K562 (cell line): Measurements from ENCODE around the gene FBXO11. TPM values are rescaled to one million over a fixed set of nuclear protein-coding genes. Genes with fewer than 3 reads are reported as not detected.

ENCODE experiments used
- ATAC-seq: fragments of 200-7000 bp; cut with Tn5 transposase; 3 replicates; pipeline ENCODE4 v1.9.1; 2020; ENCODE audit warnings: moderate library complexity
- BruUV-seq: library from RNA; stranded (reverse); fragments of 400-500 nt; replicated peaks from 2 replicates; lab custom pipeline; 2021; lab: Mats Ljungman, UMichigan
- CTCF ChIA-PET: fragments of 300-600 bp; formaldehyde crosslinking; extraction: SDS; loops from one replicate; lab custom pipeline; 2021; ENCODE audit warnings: low intra/inter-chr PET ratio; lab: Yijun Ruan, JAX
- POLR2A ChIA-PET: fragments of 300-600, 350-650 bp; sonication (Branson Sonifier 250); formaldehyde crosslinking; extraction: SDS; loops from one replicate; lab custom pipeline; 2021; ENCODE audit warnings: antibody characterized with exemption, inconsistent platforms; lab: Yijun Ruan, JAX
- DNase-seq, 4 experiments: peaks; one replicate each; pipeline versions ENCODE4 v3.0.0 to v3.0.0-alpha.2; 2011 to 2018; ENCODE audit warnings: low spot score in 3 of 4, mixed read lengths in 3 of 4; ENCODE audit errors: extremely low read depth in 1 of 4
- FAIRE-seq: peaks from 2 replicates; lab custom pipeline; 2011; peaks lifted over from hg19 to GRCh38; lab: Jason Lieb, UNC
- H2AFZ ChIP-seq: 2 replicates; pipeline ENCODE4 v1.6.0; 2011; ENCODE audit warnings: low read depth, low read length, control low read depth, inconsistent platforms
- H3K27ac ChIP-seq: fragments of 200-600 bp; 3 replicates; pipeline ENCODE4 v1.8.0; 2011; ENCODE audit warnings: low read depth, mild to moderate bottlenecking, control low read depth, inconsistent platforms, low read length, moderate library complexity, mixed read lengths; ENCODE audit errors: extremely low read depth
- H3K27me3 ChIP-seq, 2 experiments: fragments of 300-600 bp in 1 of 2; 2 replicates in 1 of 2; 3 replicates in 1 of 2; pipeline versions ENCODE4 v1.6.0 to v1.8.0; 2011; ENCODE audit warnings: inconsistent platforms in 2 of 2, low read length in 2 of 2, mild to moderate bottlenecking in 1 of 2, mixed read lengths in 1 of 2, moderate library complexity in 1 of 2; ENCODE audit not compliant: control insufficient read depth in 2 of 2, insufficient read depth in 2 of 2
- H3K36me3 ChIP-seq: fragments of 300-600 bp; 3 replicates; pipeline ENCODE4 v1.8.0; 2011; ENCODE audit warnings: mild to moderate bottlenecking, low read length, inconsistent platforms; ENCODE audit not compliant: control insufficient read depth, insufficient read depth
- H3K4me1 ChIP-seq, 2 experiments: fragments of 200-600 bp in 1 of 2; replicated peaks in 1 of 2; 2 replicates in 1 of 2; 3 replicates in 1 of 2; pipeline versions ENCODE4 v1.5.1 to v1.8.0; 2011; ENCODE audit warnings: inconsistent platforms in 2 of 2, low read length in 2 of 2, mild to moderate bottlenecking in 1 of 2, mixed read lengths in 1 of 2, moderate library complexity in 1 of 2; ENCODE audit not compliant: control insufficient read depth in 2 of 2, insufficient read depth in 2 of 2
- H3K4me2 ChIP-seq: 2 replicates; pipeline ENCODE4 v1.6.1; 2011; ENCODE audit warnings: low read length, control low read depth, inconsistent platforms, mixed read lengths; ENCODE audit not compliant: insufficient read depth
- H3K4me3 ChIP-seq: fragments of 200-600 bp; sonication (generic), shearing (Covaris generic); 2 replicates; pipeline ENCODE4 v1.5.1; 2016; ENCODE audit warnings: control low read depth, inconsistent platforms
- H3K79me2 ChIP-seq: fragments of 200-600 bp; 3 replicates; pipeline ENCODE4 v1.8.0; 2011; ENCODE audit warnings: low read length, inconsistent platforms; ENCODE audit not compliant: control insufficient read depth, insufficient read depth
- H3K9ac ChIP-seq, 2 experiments: 2 replicates each; pipeline versions ENCODE4 v1.6.0 to v1.6.1; 2011; ENCODE audit warnings: low read depth in 2 of 2, low read length in 2 of 2, control low read depth in 1 of 2, inconsistent platforms in 1 of 2, mild to moderate bottlenecking in 1 of 2, mixed read lengths in 1 of 2; ENCODE audit not compliant: insufficient read depth in 1 of 2
- H3K9me1 ChIP-seq: one replicate; pipeline ENCODE4 v1.6.0; 2011; ENCODE audit warnings: inconsistent platforms, mild to moderate bottlenecking, low read length, moderate library complexity; ENCODE audit not compliant: control insufficient read depth, insufficient read depth
- H3K9me3 ChIP-seq: replicated peaks from 2 replicates; pipeline ENCODE4 v1.5.1; 2011; ENCODE audit warnings: low read depth, low read length, inconsistent platforms; ENCODE audit not compliant: control insufficient read depth, insufficient read depth
- H4K20me1 ChIP-seq: replicated peaks from 2 replicates; pipeline ENCODE4 v1.6.1; 2011; ENCODE audit warnings: low read length, inconsistent platforms, mixed read lengths; ENCODE audit not compliant: control insufficient read depth, insufficient read depth
- ARHGAP35 ChIP-seq: fragments of 450-650 bp; IDR thresholded peaks from 2 replicates; pipeline ENCODE4 v1.6.1; 2018; ENCODE audit not compliant: partially characterized antibody
- CHD4 ChIP-seq: fragments of 200-600 bp; sonication (generic); IDR thresholded peaks from 3 replicates; pipeline ENCODE4 v1.6.1; 2012; ENCODE audit warnings: low read depth, mild to moderate bottlenecking, mixed read lengths, low read length, inconsistent platforms; ENCODE audit not compliant: insufficient read depth, insufficient replicate concordance, poor library complexity, severe bottlenecking
- FOXJ3 ChIP-seq: sonication (generic); formaldehyde crosslinking; IDR thresholded peaks from 2 replicates; pipeline ENCODE4 v1.4.0; 2020; ENCODE audit warnings: mild to moderate bottlenecking, missing genetic modification reagents
- ILK ChIP-seq: fragments of 450-650 bp; IDR thresholded peaks from 2 replicates; pipeline ENCODE4 v1.6.1; 2016; ENCODE audit warnings: missing genetic modification characterization, low read depth, mild to moderate bottlenecking, missing compliant biosample characterization, moderate library complexity, borderline replicate concordance
- MXI1 ChIP-seq: IDR thresholded peaks from 2 replicates; pipeline ENCODE4 v1.6.1; 2011; ENCODE audit warnings: low read depth, mild to moderate bottlenecking, improper control_type of control experiment, low read length
- MYC ChIP-seq, 2 experiments: fragments of 250-450 bp in 1 of 2; sonication (Bioruptor Pico) in 1 of 2; IDR thresholded peaks; 2 replicates each; pipeline versions ENCODE4 v1.5.1 to v1.6.1; 2012 to 2021; ENCODE audit warnings: low read depth in 2 of 2, borderline replicate concordance in 1 of 2, improper control_type of control experiment in 1 of 2, low read length in 1 of 2, mild to moderate bottlenecking in 1 of 2, moderate library complexity in 1 of 2
- NCOA6 ChIP-seq: fragments of 450-650 bp; IDR thresholded peaks from 2 replicates; pipeline ENCODE4 v1.6.1; 2017; ENCODE audit warnings: mild to moderate bottlenecking
- OTX1 ChIP-seq: fragments of 450-650 bp; formaldehyde crosslinking; IDR thresholded peaks from 2 replicates; pipeline ENCODE4 v1.4.0; 2022; ENCODE audit warnings: mild to moderate bottlenecking
- PTTG1 ChIP-seq: fragments of 450-650 bp; IDR thresholded peaks from 2 replicates; pipeline ENCODE4 v1.6.1; 2016; ENCODE audit warnings: low read depth, mild to moderate bottlenecking, missing genetic modification characterization, missing compliant biosample characterization
- SIRT6 ChIP-seq: IDR thresholded peaks from one replicate; pipeline ENCODE4 v1.6.1; 2012; ENCODE audit warnings: low read depth, mild to moderate bottlenecking, control low read depth, inconsistent platforms, low read length, moderate library complexity
- SRSF9 ChIP-seq: fragments of 200-400 bp; formaldehyde crosslinking; IDR thresholded peaks from 2 replicates; pipeline ENCODE4 v1.6.1; 2017; ENCODE audit warnings: low read depth, low read length, borderline replicate concordance
- TAF1 ChIP-seq: IDR thresholded peaks from 2 replicates; pipeline ENCODE4 v1.6.1; 2011; ENCODE audit warnings: mild to moderate bottlenecking, low read length, moderate library complexity; ENCODE audit not compliant: insufficient read depth, control insufficient read depth, severe bottlenecking; ENCODE audit errors: extremely low read depth
- TCF7L2 ChIP-seq: fragments of 150-350 bp; IDR thresholded peaks from 2 replicates; pipeline ENCODE4 v1.6.1; 2016; ENCODE audit warnings: low read depth, mild to moderate bottlenecking, low read length, moderate library complexity
- TSC22D4 ChIP-seq: fragments of 450-650 bp; IDR thresholded peaks from 2 replicates; pipeline ENCODE4 v1.6.1; 2016; ENCODE audit warnings: missing genetic modification characterization, missing biosample characterization, control low read depth
- ZBED1 ChIP-seq: IDR thresholded peaks from 2 replicates; pipeline ENCODE4 v1.6.1; 2014
- WGBS: fragments of 100-300 bp; shearing (Covaris generic); methylation state at CpG from one replicate; pipeline ENCODE4 v1.1.6; 2016; ENCODE audit warnings: low coverage, mixed read lengths; ENCODE audit not compliant: insufficient coverage; ENCODE audit errors: missing lambda C conversion rate; 5-methylcytosine and 5-hydroxymethylcytosine counted together
- in situ Hi-C: fragments of 300-500 bp; cut with MboI; formaldehyde crosslinking; loops from 4 replicates; pipeline ENCODE4 v1.15.0; 2018; ENCODE audit warnings: inconsistent platforms, mixed read lengths
- intact Hi-C: fragments of 100-400 bp; cut with micrococcal nuclease; formaldehyde crosslinking; loops from 2 replicates; pipeline ENCODE4 v1.14.2; 2022
- polyA plus RNA-seq, 8 experiments: library from polyadenylated mRNA; depleted of rRNA in 4 of 8; stranded (reverse) in 5 of 8; unstranded in 3 of 8; fragments of >200 nt; fragmentation: Nextera tagmentation in 2 of 8; fragmentation: Illumina TruSeq in 1 of 8; extraction: Ambion mirVana in 2 of 8; extraction: Trizol in 1 of 8; gene quantifications; 2 replicates each; pipeline versions ENCODE4 v1.2.1 to v1.2.3, GENCODE V29; 2011 to 2014; ENCODE audit warnings: inconsistent platforms in 1 of 8, missing spikeins in 1 of 8
- total RNA-seq, 7 experiments: library from RNA; depleted of rRNA in 6 of 7; stranded (reverse); fragments of >200 nt in 6 of 7; fragmentation: Illumina TruSeq in 2 of 7; extraction: Trizol in 2 of 7; gene quantifications; 2 replicates each; pipeline versions ENCODE4 v1.2.1 to v1.2.3, GENCODE V29; 2011 to 2021; ENCODE audit warnings: low replicate concordance in 1 of 7
- TF ChIP-seq, protein P1 (sequence below), 3 experiments: fragments of 200-800 bp in 1 of 3; sonication (Bioruptor generic) in 1 of 3; sonication (generic) in 1 of 3; formaldehyde crosslinking in 1 of 3; IDR thresholded peaks; 2 replicates each; pipeline versions ENCODE4 v1.6.1 to v1.8.0; 2016 to 2022; ENCODE audit warnings: mild to moderate bottlenecking in 2 of 3, missing compliant biosample characterization in 2 of 3, missing genetic modification characterization in 2 of 3, missing genetic modification reagents in 1 of 3
- TF ChIP-seq, protein P2 (sequence below): fragments of 250-450 bp; sonication (Bioruptor Pico); IDR thresholded peaks from 2 replicates; pipeline ENCODE4 v1.8.0; 2022; ENCODE audit warnings: inconsistent platforms

The FBXO11 gene
- total and polyA plus RNA-seq, 9 of the 15 experiments (the other 6 are each of a cell fraction or from before 2014, with no cell fraction given), result 8.8 to 44.5 (median 24.1) TPM

GRCh38 chr2:47741101-47741500, 165.2 kb downstream of the FBXO11 start:
- Histone ChIP-seq H3K27me3 (peaks cover 11 to 22% of the 10 kb centered on the region in 2 experiments; a peak in 4 of 5 replicates), H3K79me2 (no peaks in the 10 kb centered on the region), H3K9me1 (no peaks in the 10 kb centered on the region), H3K9ac (no peak overlapping the region), H3K4me1 (no peaks in the 10 kb centered on the region), H3K36me3 (no peaks in the 10 kb centered on the region), H3K27ac (no peak overlapping the region), H2AFZ (no peak overlapping the region)
- ATAC-seq, result no peak
- intact Hi-C loops, result no loop called here
- no peak for TF ChIP-seq OTX1
- no peak for TF ChIP-seq PTTG1 (tag)
- TF ChIP-seq MXI1, result no peak
- TF ChIP-seq TSC22D4 (tag), result no peak
- TF ChIP-seq MYC (IDR thresholded peaks at IDR 0.05; ENCODE audit: low read depth, low read length), result no peak
- TF ChIP-seq MYC (CRISPR knock-in tag; IDR thresholded peaks at IDR 0.05; ENCODE audit: borderline replicate concordance, low read depth), result no peak
- TF ChIP-seq, protein P1, sequence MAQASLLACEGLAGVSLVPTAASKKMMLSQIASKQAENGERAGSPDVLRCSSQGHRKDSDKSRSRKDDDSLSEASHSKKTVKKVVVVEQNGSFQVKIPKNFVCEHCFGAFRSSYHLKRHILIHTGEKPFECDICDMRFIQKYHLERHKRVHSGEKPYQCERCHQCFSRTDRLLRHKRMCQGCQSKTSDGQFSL (CRISPR knock-in tag; IDR thresholded peaks at IDR 0.05), result no peak
- TF ChIP-seq, protein P1 (tag; IDR thresholded peaks at IDR 0.05), result no peak
- TF ChIP-seq CHD4, result no peak
- no peak for TF ChIP-seq ILK (tag)
- no peak for TF ChIP-seq TCF7L2
- no peak for TF ChIP-seq SIRT6
- no peak for TF ChIP-seq ZBED1
- TF ChIP-seq FOXJ3 (CRISPR knock-in tag), result no peak
- no peak for TF ChIP-seq NCOA6
- no peak for TF ChIP-seq TAF1
- no peak for TF ChIP-seq SRSF9
- TF ChIP-seq ARHGAP35, result no peak
- TF ChIP-seq, protein P2, sequence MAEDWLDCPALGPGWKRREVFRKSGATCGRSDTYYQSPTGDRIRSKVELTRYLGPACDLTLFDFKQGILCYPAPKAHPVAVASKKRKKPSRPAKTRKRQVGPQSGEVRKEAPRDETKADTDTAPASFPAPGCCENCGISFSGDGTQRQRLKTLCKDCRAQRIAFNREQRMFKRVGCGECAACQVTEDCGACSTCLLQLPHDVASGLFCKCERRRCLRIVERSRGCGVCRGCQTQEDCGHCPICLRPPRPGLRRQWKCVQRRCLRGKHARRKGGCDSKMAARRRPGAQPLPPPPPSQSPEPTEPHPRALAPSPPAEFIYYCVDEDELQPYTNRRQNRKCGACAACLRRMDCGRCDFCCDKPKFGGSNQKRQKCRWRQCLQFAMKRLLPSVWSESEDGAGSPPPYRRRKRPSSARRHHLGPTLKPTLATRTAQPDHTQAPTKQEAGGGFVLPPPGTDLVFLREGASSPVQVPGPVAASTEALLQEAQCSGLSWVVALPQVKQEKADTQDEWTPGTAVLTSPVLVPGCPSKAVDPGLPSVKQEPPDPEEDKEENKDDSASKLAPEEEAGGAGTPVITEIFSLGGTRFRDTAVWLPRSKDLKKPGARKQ, result no peak
- TF ChIP-seq, all 486 proteins: peak for 0
- Histone ChIP-seq H3K4me3 (no peak overlapping the region), H3K4me2 (no peak overlapping the region), H4K20me1 (no peaks in the 10 kb centered on the region), H3K9me3 (no peaks in the 10 kb centered on the region)
- WGBS, result 0% methylated on average over 3 of the region's 3 CpGs
- DNase-seq, result no peak
- ChIA-PET CTCF (no interaction called here), POLR2A (interaction anchor here (1.1 kb wide), 1 partner anchor 10 kb away, joined by 3 read pairs; no protein-coding TSS in a partner anchor)
- FAIRE-seq, result no peak
- in situ Hi-C loops, result no loop called here
- no TSS peak for BruUV-seq
